Epidermal melanocyte (primary cell): Measurements from ENCODE around the gene CSRP1.
A peak's percentile ranks its signal among the peaks of the same experiment; 100 is the strongest.

Source experiments
- DNase-seq: peaks from one replicate; pipeline ENCODE4 v3.0.0; 2011; ENCODE audit warnings: low spot score; ENCODE audit not compliant: insufficient read length

The CSRP1 gene

DNA sequence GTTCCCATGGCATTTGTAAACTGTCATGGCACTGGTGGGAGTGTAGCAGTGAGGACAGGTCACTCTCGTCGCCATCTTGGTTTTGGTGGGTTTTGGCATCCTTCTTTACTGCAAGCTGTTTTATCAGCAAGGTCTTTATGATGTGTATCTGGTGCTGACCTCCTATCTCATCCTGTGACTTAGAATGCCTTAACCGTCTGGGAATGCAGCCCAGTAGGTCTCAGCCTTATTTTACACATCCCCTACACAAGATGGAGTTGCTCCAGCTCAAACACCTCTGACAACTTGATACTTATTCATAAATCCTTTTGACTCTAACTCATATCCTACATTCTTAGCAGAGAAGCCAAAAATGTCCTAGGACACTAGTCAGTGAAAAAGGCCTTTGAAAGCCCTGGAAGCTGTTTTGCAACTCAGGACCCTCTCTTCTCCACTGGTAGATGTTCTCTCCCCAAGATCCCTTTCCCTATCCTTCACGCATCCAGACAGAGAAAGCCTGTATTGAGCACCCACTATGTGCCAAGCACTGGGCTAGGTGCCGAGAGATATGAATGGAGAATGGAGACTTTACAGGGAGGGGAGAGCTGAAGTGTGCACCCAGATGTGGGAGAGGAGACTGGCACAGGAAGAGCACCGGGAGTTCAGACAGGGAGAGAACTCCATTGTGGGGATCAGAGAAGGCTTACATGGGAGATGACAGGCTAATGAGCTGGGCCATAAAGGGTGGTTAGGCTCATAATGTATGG, 6.7 kb upstream of the CSRP1 start:
- no peak for DNase-seq

DNA sequence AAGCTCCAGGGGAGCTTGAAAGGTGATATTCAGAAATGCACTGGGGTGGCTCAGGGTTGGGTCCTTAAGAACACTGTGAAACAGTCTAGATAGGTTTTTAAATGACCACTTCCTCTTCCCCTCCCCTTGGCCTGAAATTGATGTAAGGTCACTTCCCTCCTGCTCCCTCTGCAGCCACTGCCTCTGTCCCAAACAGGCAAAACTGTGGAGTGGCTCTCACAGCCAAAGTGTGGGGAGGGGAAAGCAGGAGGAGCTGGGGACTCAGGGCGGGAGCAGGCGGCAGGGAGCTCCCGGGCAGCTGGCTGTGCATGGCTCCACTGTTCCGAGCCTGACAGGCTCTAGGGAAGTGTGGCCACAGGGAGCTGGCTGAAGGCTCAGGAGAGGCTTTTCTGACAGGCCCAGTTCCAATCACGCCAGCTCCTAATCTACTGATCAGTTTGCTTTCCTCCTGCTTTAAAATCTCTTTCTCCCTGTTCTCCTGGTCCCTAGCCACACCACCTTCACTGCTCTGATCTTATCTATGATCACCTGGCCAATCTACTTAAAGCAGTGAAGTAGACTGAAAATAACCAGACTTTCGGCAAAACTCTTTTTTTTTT, 5.1 kb upstream of the CSRP1 start:
- DNase-seq = no peak

DNA sequence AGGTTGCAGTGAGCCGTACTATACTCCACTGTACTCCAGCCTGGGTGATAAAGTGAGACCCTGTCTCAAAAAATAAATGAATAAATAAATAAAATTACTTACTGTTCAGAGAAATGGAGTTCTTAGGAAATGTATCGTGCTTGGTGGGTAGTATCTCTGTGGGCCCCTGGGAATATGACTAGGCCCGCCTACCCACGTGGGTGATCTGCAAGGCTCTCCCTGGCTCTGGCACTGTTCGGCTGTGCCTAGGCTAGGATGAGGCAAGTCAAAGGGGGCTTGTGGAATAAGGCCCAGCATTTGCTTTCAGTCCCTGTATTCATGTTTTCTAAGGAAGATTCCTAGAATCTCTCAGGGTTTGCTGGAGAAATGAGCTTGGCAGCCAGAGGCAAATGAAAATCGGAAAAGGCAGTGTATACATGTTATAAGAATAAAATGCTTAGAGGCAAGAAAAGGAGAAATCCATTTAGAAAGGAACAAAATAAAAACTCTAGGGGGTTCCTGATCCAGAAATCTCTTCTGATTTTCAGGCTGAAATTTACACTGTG, 4.5 kb upstream of the CSRP1 start:
- no peak for DNase-seq

DNA sequence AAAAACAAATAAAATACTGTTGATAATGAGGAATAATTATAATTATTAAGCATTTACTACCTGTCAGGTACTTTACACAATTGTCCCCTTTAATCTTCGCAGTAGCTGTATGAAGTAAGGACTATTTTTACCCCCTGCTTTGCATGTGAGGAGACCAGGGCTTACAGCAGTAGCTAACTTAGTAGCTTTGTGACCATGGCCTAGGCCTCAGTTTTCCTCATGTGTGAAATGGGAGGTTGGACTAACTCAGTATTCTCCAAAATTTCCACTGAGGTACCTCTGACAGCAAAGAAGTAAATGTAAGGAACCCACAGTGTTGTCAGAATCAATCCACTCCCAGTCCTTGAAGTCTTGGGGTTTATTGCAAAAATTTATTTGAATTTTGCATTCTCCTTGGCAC, 3.8 kb upstream of the CSRP1 start:
- DNase-seq = no peak

DNA sequence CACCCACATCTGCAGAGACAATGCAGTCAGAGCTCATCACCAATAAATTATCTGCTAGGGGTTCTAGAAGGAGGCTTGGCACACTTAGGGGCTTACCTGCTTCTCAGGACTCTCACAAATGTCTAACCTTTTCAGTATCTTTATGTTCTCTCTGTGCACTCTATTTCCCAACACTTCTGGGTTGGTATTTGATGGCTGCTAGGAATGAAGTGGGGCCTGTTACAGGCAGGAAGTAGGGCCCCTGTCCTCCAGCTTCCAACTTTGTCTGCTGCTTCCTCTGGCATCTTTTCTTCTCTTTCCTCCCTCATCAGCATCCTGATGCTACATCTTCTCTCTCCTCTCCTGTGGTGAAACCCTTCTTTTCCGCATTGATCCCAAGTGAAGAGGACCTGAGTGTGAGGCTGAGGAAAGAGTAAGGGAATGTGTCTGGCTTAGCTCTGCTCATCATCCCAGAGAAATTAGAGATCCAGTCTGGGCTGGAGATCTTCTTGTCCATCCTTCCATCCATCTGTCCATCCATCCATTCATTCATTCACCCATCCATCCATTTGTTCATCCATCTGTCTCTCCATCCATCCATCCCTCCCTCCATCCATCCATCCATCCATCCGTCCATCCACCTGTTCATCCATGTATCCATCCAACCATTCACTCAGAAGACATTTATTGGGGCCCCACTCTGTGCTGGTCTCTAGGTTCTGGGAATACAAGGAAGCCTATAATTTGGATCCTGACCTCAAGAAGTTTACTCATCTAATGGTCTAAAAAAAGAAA, 2.9 kb upstream of the CSRP1 start:
- DNase-seq = no peak

DNA sequence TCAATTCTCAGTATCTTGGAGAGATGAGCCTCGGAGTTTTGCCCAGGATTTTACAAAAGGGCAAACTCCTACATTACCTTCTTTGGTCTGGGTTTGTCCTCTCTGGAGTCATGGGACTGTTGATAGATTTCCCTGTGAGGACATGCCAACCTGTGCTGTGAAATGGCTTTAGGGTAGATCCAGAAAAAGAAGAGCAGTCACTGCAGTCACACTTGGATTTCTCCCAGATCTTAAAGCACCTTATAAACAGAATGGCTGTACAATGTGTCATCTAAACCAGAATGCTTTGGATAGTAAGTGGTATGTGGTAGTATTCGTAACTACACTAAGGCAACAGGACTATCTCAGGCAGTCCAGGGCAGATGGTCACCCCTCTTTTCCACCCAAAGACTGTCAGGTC, 1.9 kb upstream of the CSRP1 start:
- DNase-seq = no peak

DNA sequence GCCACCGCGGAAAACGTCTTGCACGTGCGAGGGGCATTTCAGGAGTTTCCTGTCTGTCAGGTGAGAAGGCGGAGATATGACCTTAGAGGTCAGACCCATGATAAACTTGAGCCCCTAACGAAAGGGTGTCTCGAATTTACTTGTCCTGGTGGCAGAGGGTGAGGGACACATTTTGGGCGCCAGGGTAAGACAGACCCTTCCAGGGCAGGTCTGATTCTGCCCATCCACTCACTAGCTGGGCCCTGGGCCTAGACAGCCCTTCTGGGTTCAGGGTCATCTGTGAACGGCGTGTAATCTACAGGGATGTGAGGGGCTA, 395 bp upstream of the CSRP1 start:
- DNase-seq = no peak

DNA sequence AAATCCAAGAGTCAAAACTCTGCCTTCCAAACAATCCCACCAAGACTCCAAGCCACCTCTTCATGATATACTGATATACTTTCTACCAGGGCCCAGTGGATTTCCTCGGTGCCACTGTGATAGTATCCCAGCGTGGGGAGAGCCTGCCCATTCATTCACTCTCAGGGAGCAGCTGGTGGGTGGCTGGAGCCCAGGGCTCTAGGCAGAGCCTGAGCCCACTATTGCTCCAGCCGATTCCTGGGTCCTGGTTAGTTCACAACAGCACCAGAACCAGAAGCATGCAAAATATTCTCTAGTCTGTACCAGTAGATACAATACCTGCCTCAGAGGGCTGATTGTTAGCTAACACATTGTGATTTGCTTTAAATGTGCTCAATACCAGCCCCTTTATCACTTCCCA, 831 bp downstream of the CSRP1 start:
- no peak for DNase-seq

DNA sequence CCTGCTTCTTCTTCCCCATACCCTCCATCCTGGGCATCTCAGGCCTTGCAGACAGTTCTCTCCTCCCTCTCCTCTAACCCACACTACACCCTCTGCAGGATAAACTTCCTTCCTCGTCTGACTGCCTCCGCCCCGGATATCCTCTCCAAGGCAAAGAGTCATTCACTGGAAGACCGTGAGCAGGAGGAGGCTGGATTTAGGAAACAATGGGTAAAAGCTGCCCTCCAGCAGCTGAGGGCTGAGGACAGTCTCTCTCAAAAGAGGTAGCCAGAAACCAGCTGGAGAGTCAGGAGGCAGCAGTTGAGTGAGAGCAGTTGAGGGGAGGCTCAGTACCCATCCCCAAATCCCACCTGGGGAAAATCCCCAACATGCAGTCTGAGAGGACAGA, 1.4 kb downstream of the CSRP1 start:
- DNase-seq = peak; percentile 49

DNA sequence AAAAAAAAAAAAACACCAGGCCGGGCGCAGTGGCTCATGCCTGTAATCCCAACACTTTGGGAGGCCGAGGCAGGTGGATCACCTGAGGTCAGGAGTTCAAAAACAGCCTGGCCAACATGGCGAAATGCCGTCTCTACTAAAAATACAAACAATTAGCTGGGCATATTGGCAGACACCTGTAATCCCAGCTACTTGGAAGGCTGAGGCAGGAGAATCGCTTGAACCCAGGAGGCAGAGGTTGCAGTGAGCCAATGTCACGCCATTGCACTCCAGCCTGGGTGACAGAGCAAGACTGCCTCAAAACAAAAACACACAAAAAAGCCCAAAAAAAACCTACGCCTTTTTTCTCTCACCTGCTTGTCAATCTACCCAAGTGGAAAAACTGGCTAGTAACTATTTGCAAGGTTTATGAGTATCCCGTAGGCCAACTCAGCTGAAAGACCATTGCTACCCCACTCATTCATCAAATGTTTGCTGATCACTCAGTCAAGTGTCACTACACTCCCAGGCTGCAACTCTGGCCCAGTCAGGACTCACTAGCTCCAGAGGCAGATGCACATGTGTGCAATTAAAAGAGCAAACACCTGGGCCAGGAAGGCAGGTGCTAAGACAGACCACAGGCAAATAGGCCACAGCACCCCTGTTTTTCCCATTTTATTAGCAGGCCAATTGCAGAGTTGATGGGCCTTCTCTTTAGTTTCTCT, 2.0 kb downstream of the CSRP1 start:
- no peak for DNase-seq

DNA sequence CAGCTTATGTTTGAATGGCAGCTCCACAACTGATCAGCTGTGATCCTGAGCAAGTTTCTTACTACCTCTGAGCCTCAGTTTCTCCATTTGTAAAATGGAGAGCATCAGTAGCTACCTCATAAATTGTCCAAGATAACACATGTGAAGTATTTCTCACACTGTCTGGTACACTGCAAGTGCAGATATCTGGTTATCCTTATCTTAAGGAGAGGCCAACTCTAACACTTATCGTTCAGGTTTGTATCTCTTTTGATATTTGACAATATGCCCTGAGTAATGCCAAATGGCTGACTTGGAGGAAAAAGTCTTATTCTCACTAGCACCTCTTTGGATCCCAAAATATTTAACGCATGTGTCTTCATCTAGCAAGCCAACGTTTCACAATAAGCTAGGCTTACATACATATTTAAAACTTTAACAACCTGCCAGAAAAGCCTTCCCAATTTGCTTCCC, 2.7 kb downstream of the CSRP1 start:
- no peak for DNase-seq

DNA sequence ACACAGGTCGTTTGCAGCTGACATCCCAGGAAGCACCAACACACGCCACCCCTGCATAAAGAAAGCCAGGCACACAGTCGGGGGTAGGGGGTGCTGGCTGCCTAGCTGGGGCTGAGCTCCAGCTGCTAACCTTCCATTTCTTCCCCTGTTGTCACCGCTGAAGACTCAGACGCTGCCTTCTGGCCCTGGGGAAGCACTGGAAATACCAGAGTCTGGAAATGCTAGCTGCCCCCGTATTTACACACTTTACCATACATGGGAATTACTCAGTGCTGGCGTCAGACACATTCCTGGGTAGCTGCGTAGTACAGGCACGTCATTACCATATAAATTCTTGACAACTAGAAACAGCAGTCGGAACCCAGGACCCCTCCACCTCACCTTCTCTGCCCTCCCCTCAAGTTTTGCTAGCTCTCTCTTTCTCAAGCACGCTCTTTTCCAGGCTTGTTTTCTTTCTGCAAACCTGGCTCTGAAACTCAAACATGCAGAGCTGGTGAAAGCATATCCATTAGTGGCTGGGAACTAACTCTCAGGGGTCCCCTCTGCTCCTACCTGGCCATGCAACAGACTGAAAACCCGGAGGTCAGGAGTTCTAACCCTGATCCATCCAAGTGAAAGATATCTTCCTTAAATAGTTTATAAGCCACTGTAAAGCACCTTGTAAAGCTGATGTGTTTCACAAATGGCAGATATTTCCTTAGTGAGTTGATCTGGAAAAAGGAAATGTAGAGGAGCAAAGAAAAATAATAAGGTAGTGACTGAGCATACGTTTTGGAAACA, 3.3 kb downstream of the CSRP1 start:
- DNase-seq = no peak

DNA sequence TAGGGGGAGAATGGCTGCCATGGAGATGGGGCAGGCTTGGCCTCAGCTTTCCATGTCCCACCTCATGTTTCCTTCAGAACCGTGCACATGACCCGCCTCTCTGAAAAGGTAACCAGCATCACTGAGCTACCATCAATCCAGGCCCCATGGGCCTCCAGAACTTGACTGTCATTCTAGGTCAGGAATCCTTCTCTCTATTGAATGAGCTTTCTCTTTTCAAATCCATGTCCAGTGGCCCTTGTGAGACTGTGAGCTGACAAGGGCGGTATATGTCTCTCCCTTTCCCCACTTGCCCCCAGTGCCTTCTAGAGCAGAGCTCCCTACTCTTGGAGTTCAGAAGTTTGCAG, 4.4 kb downstream of the CSRP1 start:
- no peak for DNase-seq

DNA sequence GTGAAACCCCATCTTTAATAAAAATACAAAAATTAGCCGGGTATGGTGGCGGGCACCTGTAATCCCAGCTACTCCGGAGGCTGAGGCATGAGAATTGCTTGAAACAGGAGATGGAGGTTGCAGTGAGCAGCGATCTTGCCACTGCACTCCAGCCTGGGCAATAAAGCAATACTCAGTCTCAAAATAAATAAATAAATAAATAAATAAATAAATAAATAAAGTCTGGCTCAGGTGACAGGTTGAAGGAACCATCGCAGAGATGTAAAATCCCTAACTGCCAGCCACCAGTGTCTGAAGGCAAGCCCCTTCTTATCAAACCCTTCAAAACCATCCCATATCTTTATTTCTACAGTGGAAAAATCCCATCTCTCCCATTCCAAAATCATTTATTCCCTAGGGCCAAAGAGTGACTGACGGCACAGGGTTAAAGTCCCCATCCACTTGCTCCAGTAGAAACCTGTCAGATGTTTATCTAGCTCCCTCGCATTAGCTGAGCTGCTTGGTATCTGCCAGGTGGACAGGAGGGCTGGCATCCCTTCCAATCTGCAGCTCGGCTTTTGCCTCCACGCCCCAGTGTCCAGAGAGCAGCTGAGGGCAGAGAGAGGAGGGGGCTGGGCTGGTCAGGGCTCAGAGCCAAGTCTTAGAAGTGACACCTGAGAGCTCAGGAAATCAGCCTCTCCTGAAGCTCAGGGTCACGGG, 5.0 kb downstream of the CSRP1 start:
- DNase-seq = no peak

DNA sequence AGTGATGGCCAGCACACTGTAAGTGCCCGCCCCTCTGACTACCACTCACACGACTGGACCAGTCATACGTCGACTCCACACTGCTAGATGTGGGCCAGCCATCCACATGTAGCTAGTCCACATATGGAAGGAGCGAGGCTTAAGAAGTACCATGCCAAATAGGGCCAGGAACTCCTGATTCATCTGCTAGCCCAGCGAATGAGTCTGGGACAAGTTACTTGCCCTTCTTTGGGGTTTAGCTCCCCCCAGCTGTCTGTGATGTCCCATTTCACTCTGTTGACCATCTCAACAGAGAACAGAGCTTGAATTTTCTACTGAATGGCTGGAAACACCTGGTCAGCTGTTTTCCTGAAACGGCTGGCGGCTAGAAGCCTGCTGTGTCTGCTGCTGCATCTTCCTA, 5.8 kb downstream of the CSRP1 start:
- DNase-seq = no peak

DNA sequence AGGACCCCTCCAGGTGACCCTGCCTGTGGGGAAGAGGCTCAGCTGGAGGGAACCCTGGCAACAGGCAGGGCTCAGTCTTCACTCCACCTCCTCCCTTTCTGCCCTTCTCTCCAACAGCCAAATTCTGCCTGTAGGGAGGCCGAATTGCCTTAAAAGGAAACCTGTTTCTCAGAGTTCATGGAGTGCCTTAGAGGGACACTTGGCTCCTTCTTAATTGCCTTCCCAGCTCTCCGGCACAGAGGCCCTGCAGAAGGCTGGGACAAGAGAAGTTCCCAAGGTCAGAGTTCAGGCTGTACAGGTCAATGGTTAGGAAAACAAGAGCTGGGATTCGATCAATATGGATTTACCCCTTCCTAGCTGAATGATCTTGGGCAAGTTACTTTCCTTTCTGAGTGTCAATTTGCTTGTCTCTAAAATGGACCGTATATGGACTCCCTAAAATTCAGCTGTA, 6.2 kb downstream of the CSRP1 start:
- DNase-seq = no peak

DNA sequence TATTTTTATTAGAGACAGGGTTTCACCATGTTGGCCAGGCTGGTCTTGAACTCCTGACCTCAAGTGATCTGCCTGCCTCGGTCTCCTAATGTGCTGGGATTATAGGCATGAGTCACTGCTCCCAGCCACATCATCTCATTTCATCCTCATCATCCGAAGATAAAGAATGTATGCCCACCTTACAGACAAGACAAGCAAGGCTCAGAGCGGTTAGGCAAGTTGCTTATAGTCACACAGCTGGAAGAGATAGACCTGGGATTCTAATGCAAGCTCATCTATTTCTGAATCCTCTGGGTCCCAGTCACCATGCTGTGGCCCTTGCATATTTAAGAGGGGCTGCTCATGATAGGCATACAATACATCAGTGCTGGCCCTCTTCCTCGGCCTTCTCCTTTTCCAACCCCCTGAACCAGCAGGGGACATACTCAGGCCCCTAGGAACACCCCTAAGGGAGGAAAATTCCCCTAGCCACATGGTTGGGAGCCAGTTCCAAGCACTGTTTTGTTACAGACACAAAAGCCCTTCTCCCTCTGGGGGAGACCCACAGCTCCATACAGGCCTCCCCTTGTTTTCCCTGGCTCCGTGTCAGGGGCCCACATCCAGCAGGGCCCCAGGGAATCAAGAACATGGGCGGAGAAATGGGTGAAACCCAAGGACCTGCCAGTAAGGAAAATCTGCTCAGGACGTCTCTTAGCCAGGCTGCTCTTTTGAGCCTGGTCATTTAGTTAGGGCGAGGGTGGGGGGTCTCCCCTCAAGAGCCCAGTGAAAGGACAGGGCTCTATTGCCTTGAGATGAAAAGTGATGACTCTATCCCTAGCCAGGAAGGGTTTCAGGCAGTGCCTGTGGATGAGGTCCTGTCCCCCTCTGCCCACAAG, 6.9 kb downstream of the CSRP1 start:
- DNase-seq = no peak

DNA sequence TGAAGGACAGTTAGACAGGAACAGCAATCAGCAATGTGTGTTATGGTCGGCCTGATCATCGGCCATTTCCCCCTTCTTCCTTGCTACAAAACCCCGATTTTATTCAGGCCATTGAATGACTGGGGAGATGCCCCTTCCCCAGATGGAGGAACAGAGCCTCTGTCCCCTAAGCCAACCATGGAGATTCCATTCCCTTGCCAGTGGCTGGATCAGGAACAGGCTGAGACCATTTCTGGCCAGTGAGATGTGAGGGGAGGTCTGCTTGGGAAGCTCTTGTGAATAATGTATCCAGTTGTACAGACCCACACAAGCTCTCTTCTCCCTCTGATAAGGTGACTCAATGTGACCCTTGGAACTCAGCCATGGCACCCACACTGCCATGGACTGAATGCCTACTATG, 7.7 kb downstream of the CSRP1 start:
- no peak for DNase-seq

DNA sequence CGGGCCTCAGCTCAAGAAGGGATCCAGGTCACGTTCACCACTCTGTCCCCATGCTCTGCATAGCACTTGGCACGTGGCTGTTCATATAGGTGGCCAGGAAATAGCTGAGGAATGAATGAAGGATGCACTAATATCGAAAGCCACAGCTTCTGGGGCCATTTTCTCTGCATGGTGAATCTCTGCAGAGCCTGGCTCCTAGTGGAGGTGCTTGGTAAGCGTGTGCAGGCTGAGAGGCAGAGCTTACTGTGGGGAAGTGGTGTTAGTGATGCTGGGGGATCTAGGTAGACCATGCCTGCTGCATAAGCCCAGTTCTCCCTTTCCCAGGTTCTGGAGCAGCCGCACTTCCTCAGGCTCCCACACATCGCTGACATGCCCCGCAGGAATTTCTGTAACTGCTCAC, 8.3 kb downstream of the CSRP1 start:
- no peak for DNase-seq
